HFFc6 (cell line): Measurements from ENCODE around the gene EPN3. TPM values are rescaled to one million over a fixed set of nuclear protein-coding genes. Genes with fewer than 3 reads are reported as not detected.

ENCODE experiments used
- DNase-seq: peaks from one replicate; pipeline ENCODE4 v3.0.0-alpha.2; 2018
- H3K27ac Mint-ChIP-seq: 2 replicates; pipeline ENCODE4 v1.8.0; 2020; ENCODE audit warnings: mild to moderate bottlenecking, mixed read lengths
- H3K27me3 Mint-ChIP-seq: 2 replicates; pipeline ENCODE4 v1.8.0; 2021; ENCODE audit warnings: mild to moderate bottlenecking, moderate library complexity, mixed read lengths; ENCODE audit not compliant: insufficient read depth
- H3K36me3 Mint-ChIP-seq: 2 replicates; pipeline ENCODE4 v1.8.0; 2021; ENCODE audit warnings: low read depth, mixed read lengths
- H3K4me1 Mint-ChIP-seq: 2 replicates; pipeline ENCODE4 v1.8.0; 2020; ENCODE audit warnings: low read depth, mixed read lengths
- H3K4me3 Mint-ChIP-seq: 2 replicates; pipeline ENCODE4 v1.8.0; 2020; ENCODE audit warnings: mild to moderate bottlenecking, moderate library complexity, mixed read lengths
- H3K9me3 Mint-ChIP-seq: 2 replicates; pipeline ENCODE4 v1.8.0; 2020; ENCODE audit warnings: mild to moderate bottlenecking, mixed read lengths
- total RNA-seq, 6 experiments: library from RNA; stranded (reverse); fragmentation: NEBNext Ultra II Directional; extraction: Animal tissue kit (Norgen Biotek cat#: 25700); gene quantifications; 2 replicates in 1 of 6; 3 replicates in 5 of 6; pipeline ENCODE4 v1.2.3, GENCODE V29; 2021
- TF ChIP-seq, protein P1 (sequence below): fragments of 200-600 bp; sonication (generic); IDR thresholded peaks from 2 replicates; pipeline ENCODE4 v1.5.0; 2021; ENCODE audit warnings: antibody characterized with exemption, mild to moderate bottlenecking

The EPN3 gene
- total RNA-seq, 6 experiments from 2014 or later, result 0.05 TPM; not detected in 5

- Mint-ChIP-seq H3K4me1 (peaks cover 30% of the 10 kb centered on the region), H3K27ac (no peak overlapping the region), H3K36me3 (no peaks in the 10 kb centered on the region), H3K27me3 (peaks cover 33% of the 10 kb centered on the region), H3K9me3 (no peaks in the 10 kb centered on the region), H3K4me3 (no peak overlapping the region)
- TF ChIP-seq, protein P1, sequence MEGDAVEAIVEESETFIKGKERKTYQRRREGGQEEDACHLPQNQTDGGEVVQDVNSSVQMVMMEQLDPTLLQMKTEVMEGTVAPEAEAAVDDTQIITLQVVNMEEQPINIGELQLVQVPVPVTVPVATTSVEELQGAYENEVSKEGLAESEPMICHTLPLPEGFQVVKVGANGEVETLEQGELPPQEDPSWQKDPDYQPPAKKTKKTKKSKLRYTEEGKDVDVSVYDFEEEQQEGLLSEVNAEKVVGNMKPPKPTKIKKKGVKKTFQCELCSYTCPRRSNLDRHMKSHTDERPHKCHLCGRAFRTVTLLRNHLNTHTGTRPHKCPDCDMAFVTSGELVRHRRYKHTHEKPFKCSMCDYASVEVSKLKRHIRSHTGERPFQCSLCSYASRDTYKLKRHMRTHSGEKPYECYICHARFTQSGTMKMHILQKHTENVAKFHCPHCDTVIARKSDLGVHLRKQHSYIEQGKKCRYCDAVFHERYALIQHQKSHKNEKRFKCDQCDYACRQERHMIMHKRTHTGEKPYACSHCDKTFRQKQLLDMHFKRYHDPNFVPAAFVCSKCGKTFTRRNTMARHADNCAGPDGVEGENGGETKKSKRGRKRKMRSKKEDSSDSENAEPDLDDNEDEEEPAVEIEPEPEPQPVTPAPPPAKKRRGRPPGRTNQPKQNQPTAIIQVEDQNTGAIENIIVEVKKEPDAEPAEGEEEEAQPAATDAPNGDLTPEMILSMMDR, result no peak
- no peak for DNase-seq
These were observed 29.2 kb downstream of the EPN3 start for GRCh38 chr17:50561746-50562141.

- peaks cover 30% of the 10 kb centered on the region for H3K4me1 Mint-ChIP-seq
These were observed 29.9 kb downstream of the EPN3 start for GRCh38 chr17:50562242-50563091.

GRCh38 chr17:50563092-50563511 lies 30.6 kb downstream of the EPN3 start:
- no peak for DNase-seq
- Mint-ChIP-seq H3K36me3 (no peaks in the 10 kb centered on the region), H3K9me3 (no peaks in the 10 kb centered on the region), H3K27me3 (peaks cover 40% of the 10 kb centered on the region), H3K4me3 (no peak overlapping the region), H3K4me1 (peaks cover 30% of the 10 kb centered on the region), H3K27ac (no peak overlapping the region)
- TF ChIP-seq, protein P1, result 0 out of 2 replicates have a peak, but pooled peaks have one; percentile 10

More at GRCh38 chr17:50562242-50563091, 29.9 kb downstream of the EPN3 start:
- H3K27me3 Mint-ChIP-seq, result peaks cover 38% of the 10 kb centered on the region
- no peak overlapping the region for H3K27ac Mint-ChIP-seq
- H3K9me3 Mint-ChIP-seq, result no peaks in the 10 kb centered on the region
- DNase-seq, result no peak
- H3K36me3 Mint-ChIP-seq, result no peaks in the 10 kb centered on the region
- TF ChIP-seq, protein P1, result no peak
- peak overlapping the region; percentile 34; the same call in 1 of the 2 replicates for H3K4me3 Mint-ChIP-seq

- Mint-ChIP-seq H3K27me3 (peaks cover 35% of the 10 kb centered on the region), H3K27ac (peak overlapping the region; percentile 12), H3K4me1 (peaks cover 30% of the 10 kb centered on the region), H3K4me3 (peak overlapping the region; percentile 63), H3K9me3 (no peaks in the 10 kb centered on the region), H3K36me3 (no peaks in the 10 kb centered on the region)
- peak; percentile 79 for DNase-seq
- TF ChIP-seq, protein P1, result no peak
These were observed 32.4 kb downstream of the EPN3 start for GRCh38 chr17:50564916-50565315.

DNA sequence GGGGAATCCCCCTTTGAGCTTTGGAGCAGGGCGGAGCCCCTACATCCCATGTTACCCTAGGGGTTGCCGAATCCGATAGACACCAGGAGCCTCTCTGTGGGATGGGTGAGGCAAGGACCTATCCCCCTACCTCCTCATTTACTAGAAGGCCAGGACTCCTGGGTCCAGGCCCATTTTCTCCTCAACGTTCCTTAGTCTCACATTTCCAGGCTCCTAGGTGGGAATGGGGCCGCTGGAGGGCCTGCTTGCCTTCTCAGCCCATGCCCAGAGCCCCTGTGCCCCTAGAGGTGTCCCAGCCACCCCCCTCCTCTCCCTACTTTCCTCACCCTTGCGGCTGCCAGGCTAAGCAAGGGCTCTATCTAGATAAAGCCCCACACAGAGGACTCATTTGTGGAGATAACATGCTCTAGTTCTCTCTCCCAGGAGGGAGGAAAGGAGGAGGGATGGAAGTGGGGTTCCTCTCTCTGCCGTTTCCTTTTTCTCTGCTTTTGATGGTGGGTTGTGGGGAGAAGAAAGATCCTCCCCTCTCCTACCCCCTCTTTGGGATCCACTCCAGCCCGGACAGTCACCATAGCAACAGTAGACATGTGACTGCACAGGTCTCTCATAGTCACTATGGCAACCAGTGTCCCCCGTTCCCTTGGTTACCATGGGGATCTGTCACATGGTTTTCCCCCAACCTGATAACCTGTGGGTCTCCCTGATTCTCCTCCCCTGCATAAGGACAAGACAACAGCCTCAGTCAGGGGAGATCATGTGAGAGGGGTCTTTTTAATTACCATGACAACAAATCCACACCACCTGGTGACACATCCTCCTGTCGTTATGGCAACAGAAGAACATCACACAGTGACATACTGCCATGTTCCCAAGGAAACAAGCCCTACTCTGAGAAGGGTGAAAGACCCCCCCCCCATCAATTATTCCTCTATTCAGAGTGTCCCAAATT lies 33.1 kb downstream of the EPN3 start:
- DNase-seq, result peak; percentile 38
- Mint-ChIP-seq H3K36me3 (no peaks in the 10 kb centered on the region), H3K27me3 (peaks cover 33% of the 10 kb centered on the region), H3K4me1 (peaks cover 30% of the 10 kb centered on the region), H3K9me3 (no peaks in the 10 kb centered on the region), H3K27ac (peak overlapping the region; percentile 69), H3K4me3 (peak overlapping the region; percentile 63; the same call in 1 of the 2 replicates)
- TF ChIP-seq, protein P1, result no peak
